Activated naive CD8-positive, alpha-beta T cell treated with anti-CD3 and anti-CD28 coated beads, Interleukin-2, amount 50 U/mL, for 16 hours (primary cell): Measurements from ENCODE around the gene LGR5.
"Not testable (repeated sequence)": the region's sequence is repeated elsewhere in the genome, so short reads cannot be mapped to it uniquely, and the experiment has no call there.

Experiments
- DNase-seq: peaks from one replicate; pipeline ENCODE4 v3.0.0-alpha.2; 2020; ENCODE audit warnings: low read depth, low spot score

Gene LGR5

DNA sequence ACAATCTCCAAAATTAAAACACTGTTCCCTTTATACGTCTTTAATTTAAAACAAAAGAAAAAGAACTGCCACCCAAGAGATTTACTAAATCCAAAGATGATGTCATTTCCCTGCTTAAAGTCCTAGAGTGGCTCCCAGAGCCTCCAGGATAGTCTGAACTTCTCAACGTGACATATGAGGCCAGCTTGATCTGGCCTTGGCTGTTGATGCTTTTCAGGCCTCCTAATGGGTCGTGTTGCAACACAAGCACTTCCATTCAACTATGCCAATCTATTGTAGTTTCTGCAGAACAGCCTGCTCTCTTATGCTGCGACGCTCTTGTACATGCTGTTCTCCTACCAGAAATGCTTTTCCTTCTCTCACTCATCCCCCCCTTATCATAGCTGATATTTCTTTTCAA, 35.7 kb downstream of the LGR5 start:
- no peak for DNase-seq

DNA sequence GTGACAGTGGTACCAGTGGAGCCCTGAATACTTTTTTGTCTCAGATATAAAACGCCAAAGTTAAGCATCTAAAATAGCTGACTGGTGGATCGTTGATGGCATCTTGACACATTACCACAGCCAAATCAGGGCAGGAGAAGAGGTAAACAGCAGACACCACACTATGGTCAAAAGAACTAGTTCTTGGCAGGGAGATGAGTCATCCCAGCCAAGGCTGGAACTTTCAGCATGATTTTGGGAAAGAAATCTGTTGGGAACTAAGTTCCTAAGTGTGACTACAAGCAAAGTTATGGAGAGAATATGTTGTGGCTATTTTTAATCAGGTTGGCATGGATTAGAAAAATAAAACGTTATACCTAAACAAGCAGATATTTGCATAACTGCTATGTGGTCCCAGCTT, 36.9 kb downstream of the LGR5 start:
- no peak for DNase-seq

DNA sequence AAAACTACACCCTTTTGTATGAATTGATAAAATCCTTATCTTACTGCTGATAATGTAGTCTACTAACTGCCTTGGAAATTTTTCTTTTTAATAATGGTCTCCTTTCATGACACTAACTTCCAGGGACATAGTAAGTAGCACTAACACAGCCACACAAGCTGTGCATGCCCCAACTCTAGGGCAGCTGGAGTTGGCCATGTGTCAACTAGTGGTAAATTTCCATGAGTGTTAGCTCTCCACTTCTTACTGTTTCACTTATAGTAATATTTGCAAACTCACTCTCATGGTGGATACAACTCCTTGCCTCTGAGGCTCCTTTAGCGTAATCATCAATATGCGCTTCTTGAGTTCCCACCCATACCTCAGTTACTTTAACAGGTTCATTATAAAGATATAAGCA, 38.0 kb downstream of the LGR5 start:
- DNase-seq, result no peak

DNA sequence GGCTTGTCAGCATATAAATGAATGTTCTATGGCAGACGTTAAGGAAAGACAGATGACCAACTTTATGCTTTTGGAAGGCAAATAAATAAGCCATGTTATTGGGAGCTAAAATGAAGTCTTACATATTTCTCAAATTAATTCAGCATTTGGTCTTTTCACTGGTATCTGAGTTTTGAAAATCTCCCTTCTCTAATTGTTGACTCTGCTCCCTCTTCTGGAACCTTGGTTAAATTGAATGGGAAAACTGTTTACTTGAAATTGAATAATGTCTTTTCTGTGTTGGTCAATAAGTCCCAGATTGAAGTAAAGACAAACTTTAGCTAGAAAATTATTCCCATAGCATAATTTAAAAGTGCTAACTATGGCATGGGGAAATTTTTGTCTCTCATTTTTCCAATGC, 38.7 kb downstream of the LGR5 start:
- no peak for DNase-seq

DNA sequence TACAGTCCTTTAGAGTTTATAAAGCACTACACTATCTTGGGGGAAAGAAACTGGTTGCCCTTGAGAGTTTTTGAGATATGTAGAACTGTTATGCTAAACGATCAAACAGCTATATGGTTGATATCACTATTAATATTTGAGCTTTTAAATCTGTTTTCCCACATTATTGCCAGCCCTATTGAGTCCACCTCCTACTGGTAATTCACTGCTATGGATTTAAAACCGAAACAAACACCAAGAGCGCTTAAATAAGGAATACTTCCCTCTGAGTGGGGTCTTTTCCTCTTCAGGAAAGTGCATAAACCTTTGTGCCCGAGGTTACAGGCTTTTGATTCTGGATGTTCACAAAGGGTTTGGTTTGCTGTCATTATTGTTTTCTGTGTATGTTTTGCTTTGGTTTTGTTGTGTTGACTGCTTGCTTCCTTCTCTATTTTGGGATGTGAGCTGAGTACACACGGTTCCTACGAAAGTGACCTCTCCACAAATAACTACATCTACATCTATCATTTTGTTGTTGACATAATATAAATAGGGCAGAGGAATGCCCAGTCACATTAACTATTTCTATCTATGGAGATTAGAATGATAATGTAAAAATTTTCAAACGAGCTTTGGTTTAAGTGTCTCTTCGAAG, 44.8 kb downstream of the LGR5 start:
- no peak for DNase-seq

DNA sequence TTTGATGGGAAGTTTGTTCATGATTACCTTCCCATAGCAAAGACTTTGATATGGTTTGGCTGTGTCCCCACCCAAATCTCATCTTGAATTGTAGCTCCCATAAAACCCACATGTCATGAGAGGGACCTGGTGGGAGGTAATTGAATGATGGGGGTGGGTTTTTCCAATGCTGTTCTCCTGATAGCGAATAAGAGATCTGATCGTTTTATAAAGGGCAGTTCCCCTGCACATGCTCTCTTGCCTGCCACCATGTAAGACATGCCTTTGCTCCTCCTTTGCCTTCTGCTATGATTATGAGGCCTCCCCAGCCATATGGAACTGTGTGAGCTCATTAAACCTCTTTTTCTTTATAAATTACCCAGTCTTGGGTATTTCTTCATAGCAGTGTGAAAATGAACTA, 51.2 kb downstream of the LGR5 start:
- DNase-seq, result not testable (repeated sequence)

DNA sequence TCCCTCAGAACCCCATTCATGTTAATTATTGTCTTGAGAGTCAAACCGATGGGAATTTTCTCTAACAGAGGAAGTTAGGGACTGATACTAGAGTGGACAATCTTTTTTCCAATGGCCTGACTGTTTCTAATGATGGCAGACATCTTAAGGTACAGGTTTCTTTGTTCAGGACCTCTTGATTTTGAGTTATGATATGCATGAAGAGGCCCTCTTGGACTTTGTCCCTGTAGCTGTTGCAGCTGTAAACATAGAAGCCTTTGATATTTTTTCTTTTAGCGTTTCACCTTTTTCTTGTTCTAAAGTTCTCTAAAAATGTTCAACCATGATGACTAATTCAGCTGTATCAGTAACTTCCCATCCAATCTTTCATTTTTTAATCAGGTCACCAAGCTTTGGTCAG, 53.0 kb downstream of the LGR5 start:
- no peak for DNase-seq

DNA sequence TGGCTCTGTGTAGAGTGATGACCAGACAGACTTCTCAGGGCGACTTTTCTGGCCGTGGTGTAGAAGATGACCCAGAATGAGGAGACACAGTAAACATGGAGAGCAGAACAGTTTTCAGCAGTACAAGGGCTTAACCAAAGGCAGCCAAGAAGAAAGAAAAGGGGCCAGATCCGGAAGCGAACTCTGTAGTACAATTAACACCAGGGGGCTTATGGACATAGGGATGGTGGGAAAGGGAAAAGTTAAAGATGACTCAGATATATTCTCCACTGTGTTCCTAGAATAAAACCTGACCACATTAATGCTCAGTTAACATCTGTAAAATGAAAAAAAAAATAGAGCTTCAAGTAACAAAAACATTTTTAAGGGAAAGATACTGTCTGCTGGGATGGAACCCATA, 60.2 kb downstream of the LGR5 start:
- no peak for DNase-seq

DNA sequence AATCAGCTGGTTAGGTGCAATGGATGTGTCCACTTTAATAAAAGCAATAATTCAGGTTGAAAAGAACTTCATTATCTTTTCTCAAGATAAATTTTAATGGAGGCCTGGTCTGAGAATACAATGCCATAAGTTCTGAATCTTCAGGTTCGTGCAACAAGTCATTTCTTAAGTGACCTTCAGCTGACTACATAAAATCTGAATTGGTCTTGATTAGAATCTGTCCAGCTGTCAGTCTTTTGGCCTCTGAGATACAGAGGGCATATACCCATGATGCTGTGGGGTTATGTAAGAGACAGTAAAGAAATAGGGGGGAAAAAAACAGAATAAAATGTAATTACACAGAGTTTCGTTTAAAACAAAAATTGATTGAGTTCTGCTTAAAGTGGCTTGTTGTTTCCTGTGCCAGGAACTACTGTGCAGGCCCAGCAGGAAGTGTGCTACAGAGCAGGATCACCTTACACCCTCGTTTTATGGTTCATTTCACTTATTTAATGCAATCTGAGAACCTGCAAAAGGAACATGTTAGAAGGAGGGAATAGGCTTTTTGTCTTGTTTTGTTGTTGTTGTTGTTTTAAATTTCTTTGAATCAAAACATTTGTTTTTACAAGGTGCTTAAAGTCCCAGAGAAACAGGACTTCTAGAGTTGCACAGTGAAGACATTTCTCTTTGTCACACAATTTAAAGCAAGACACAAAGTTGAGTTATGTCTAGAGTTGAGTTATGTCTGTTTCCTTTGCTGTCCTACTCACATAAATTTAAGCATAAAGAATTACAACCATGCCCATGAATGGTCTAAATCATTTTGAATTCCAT, 64.2 kb downstream of the LGR5 start:
- no peak for DNase-seq

DNA sequence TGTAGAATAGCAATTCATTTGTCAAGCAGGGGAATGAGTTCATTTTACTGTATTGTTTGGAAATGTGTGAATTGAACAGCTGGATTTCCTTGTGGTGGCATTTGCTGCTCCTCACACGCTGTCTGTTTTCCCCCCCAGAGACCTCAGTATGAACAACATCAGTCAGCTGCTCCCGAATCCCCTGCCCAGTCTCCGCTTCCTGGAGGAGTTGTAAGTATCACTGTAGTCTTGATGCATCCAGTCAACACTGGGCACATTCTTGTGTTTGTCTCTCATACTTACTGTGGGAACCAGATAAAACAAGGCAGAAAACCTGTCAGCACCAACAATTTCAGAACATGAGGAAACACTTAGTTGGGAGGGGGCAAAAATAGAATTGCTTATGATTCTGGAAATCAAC, 64.9 kb downstream of the LGR5 start:
- no peak for DNase-seq

DNA sequence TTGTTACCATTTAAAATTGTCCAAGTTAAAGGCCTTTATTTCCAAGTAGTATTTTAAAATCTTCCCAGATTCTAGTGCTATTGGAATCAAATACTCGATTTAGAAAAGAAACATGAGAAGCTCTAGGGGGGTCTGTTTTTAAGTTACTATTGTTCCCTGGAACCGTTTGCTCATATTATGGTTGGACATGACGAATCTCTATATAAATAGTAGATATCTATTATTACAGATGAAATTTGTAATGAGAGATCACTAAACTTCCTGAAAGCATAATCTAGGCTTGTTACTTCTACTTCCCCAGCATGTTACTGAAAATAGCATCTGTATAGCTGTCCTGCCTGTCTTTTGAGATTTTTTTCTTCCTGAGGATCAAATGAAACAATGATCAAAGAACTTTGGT, 70.1 kb downstream of the LGR5 start:
- no peak for DNase-seq

DNA sequence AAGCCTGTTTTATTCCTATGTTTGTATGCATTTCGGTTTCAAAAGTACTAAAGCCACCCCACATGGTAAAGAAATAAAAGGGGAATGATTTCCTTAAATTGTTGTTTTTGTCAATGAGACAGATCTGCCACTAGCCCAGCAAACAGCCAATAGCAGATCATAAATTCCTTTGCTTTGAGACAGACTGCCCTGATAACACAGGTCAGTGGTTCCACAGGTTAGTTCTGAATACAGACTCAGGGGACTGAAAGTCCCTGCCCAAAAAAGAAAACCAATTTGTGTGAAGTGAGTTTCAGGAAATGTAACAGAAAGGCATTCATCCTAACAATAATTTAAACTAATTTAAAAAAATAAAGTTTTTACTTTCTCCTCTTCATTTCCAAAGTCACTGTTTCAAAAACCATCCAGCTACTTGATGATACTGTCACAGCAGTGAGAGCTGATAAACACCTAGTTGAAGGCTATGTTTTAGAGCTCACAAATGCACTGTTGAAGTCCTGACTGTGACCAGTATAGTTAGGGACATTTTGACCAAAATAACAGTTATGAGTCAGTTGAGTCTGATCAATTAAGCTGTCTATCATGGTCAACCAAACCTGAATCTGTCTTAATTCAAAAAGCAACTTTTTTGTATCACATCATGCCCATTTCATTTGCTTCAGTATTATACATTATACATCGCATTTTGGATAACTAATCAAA, 77.7 kb downstream of the LGR5 start:
- DNase-seq, result no peak

DNA sequence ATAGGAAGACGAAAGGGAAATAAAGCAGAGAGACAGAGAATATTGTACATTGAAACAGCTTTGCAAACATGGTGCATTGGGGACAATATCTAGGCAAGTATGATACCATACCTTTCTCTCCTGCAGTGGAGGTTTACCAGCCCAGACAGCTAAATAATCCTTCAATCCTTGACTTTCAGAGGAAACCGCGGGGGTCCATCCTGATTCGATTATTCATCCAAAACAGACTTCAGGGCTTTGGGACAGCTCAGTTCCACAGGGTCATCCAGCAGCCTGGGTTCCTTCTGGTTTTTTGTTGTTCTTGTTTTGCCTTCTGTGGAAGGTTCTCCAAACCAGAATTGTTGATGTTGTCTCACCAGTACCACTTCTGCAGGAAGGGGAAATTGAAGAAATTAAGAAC, 81.5 kb downstream of the LGR5 start:
- no peak for DNase-seq

DNA sequence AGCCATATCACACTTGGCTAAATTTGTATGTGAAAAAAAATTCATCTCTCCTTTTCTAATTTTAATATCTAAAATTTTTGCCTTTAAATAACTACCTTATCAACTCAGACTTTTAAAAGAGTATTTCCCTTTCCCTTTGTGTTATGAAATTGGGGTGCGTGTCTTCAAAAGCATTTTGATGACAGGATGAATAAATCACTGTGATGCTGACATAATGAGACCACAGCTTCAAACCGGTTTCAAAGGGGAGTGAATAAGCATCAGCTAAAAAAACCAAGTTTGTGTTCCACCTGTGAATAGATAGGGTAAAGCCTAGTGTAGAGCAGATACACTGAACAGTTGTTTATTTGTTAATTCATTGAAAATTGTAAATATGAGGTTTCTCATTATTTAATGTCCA, 85.0 kb downstream of the LGR5 start:
- DNase-seq, result no peak

DNA sequence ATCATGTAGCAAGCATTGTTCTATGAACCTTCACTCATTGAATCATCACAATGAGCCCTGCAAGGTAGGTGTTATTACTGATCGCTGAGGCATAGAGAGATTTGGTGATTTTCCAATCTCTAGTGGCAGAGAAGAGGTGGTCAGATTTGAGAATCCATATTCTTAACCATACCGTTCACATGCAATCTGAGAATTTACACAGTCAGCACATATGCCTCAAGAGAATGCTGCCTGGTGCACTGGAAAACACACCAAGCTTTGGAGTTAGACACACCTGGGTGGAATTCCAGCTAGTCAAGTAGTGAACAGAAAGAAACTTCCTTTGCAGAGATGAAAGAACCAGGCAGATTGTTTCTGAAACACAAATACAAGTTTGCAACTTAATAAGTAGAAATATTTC, 94.1 kb downstream of the LGR5 start:
- no peak for DNase-seq

DNA sequence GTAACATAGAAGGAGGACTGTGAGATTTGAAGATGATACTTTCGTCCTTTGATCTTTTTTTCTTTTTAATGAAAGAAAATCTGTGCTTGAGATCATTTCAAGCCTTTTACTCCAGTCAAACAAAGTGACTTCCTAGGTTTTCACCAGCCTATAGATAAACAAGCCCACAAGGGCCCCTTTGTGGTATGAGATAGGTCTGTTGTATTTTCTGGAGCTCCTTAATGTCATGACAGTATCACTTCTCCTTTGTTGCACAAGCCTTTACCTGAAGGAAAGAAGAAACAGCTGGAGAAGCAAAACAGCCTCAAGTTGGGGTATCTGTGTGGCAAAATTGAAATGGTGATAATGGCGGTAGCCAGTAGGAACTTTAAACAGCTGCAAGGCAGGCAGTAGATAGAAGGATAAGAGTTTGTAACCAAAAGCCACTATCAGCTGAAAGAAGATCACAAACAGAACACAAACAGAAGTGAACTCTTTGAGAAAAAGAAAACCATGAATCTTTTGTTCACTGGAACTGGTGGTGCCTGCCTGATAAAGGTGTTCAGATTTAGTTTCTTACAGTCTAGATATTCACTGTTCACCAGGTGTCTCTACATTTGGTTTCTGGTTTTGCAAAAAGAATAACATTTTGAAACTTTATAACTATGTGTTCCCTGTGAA, 96.8 kb downstream of the LGR5 start:
- no peak for DNase-seq

DNA sequence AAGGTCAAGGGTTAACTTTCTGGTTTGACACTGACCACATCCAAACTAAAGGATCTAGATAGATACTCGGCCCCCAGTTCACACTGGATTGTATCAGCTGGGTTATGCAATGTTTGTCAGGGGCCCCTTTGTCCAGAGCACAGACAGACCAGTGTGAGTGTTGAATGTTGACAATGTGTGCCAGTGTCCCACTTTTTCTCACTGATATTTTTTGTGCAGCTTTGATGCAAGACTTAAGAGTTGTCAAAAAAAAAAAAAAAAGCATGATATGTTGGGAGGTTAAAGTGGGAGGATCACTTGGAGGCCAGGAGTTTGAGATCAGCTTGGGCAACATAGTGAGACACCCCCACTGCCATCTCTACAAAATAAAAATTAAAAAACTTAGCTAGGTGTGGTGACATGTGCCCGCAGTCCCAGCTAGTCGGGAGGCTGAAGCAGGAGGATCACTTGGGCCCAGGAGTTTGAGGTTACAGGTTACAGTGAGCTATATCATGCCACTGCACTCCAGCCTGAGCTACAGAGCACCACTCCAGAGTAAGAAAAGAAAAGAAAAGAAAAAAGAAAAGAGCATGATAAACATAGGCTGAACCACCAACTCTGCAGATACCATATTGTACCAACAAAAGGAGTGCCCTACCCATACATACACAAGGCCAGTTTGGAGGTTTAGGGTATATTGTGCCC, 97.5 kb downstream of the LGR5 start:
- no peak for DNase-seq

DNA sequence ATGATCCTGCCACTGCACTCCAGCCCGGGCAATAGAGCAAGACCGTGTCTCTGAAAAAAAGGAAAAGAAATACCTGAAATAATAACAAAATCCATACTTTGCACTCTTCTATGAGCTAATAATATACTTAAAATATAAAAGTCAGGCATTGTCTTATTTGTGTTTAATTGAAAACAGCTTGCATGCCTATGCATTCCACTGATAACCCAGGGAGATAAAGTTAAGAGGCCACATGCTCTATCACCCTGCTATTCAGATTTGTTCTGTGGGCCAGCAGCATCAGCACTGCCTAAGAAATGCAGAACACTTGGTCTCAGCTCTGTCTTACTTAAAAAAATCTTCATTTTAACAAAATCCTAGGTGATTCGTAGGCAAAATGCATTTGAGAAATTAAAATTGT, 99.2 kb downstream of the LGR5 start:
- no peak for DNase-seq

DNA sequence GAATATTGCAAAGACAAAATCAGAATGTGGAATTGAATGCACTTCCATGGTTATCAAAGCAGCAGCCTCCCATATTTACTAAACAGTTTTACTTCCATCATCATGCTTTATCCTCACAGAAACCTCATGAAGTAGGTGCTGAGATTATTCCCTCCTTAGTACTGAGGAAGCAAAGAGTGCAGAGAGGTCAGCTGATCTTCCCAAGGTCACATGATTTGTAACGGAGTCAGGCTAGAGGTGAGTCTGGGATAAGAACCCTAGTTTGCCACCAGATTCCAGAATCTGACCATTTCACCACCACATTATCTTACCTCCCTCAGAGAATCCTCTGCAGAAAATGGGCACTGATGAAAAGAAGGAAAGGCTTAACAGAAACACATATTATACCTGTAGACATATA, 102.0 kb downstream of the LGR5 start:
- no peak for DNase-seq

DNA sequence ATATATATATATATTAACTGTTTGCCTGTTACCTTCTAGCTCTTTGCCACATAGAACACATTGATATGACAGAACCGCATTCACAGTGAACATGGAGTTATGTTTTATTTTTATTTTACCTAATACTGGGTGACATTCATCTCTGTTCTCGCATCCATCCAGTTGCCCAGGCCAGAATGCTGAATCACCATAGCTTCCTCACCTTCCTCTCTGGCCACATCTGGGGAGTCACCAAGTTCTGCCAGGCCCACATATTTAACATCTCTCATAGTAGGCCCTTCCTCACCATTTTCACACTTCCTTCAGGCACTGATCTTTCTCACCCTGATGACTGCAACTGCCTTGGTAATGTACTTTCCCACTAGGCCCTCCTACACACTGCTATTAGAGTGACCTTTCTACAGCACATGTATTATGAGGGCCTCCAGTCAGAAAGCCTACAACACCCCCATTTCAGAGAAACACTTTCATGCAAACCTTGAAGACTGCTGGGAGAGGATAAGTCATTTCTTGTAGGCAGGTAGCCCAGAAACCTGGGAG, 106.8 kb downstream of the LGR5 start:
- no peak for DNase-seq

DNA sequence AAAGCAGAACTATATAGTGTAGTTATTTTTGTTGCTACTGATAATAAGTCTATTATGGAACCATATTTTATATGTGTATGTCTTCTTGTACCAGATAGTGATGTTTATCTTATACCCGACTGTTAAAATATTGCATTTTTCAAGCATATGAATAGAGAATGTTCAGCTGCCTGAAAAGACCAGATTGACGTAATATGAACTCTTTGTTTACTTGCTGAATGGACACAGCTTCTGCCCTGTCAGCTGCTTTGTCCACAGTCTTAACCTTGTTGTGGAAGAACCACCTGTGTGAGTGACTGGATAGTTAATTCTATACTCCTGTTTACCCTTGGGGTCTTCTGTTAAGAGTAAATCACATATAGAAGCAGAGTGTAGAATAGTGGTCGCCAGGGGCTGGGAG, 109.3 kb downstream of the LGR5 start:
- DNase-seq, result no peak

DNA sequence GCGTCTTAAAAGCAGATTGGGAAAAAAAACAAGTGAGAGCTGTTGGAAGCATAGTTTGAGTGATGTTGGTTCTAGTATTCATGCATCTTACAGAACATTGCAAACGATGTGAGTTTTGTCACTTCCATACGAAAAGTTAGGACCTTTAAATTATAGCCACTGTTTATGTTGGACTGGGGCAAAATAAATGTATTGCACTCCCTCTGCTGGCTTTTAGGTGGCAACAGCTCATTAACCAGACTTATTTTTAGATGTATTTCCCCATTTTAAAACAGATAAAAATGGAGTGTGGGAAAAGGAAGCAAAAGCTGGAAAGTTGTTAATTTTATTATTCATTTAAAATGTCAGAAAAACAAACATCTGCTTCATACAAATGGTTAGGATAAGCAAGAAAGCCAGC, 111.9 kb downstream of the LGR5 start:
- DNase-seq, result no peak
